ACHN (cell line): ENCODE measurements around the gene PSEN1.

Experiments used
- DNase-seq: peaks from one replicate; pipeline ENCODE4 v3.0.0-alpha.2; 2015
- in situ Hi-C: cut with HindIII; loops from 2 replicates; pipeline ENCODE4 v1.10.0; 2017; ENCODE audit warnings: low sequenced_read_pairs, low pct_ligation_motif_present, low pct_unique_long_range_greater_than_20kb

The PSEN1 gene

DNA sequence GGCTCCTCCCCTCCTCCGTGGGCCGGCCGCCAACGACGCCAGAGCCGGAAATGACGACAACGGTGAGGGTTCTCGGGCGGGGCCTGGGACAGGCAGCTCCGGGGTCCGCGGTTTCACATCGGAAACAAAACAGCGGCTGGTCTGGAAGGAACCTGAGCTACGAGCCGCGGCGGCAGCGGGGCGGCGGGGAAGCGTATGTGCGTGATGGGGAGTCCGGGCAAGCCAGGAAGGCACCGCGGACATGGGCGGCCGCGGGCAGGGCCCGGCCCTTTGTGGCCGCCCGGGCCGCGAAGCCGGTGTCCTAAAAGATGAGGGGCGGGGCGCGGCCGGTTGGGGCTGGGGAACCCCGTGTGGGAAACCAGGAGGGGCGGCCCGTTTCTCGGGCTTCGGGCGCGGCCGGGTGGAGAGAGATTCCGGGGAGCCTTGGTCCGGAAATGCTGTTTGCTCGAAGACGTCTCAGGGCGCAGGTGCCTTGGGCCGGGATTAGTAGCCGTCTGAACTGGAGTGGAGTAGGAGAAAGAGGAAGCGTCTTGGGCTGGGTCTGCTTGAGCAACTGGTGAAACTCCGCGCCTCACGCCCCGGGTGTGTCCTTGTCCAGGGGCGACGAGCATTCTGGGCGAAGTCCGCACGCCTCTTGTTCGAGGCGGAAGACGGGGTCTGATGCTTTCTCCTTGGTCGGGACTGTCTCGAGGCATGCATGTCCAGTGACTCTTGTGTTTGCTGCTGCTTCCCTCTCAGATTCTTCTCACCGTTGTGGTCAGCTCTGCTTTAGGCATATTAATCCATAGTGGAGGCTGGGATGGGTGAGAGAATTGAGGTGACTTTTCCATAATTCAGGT lies at the start of gene PSEN1:
PSEN1 (plus strand) TSS at position 121 of the 839 bp plus-strand sequence. CDS start 11,513 bp downstream, outside the sequence.
- peak; percentile 89 for DNase-seq

DNA sequence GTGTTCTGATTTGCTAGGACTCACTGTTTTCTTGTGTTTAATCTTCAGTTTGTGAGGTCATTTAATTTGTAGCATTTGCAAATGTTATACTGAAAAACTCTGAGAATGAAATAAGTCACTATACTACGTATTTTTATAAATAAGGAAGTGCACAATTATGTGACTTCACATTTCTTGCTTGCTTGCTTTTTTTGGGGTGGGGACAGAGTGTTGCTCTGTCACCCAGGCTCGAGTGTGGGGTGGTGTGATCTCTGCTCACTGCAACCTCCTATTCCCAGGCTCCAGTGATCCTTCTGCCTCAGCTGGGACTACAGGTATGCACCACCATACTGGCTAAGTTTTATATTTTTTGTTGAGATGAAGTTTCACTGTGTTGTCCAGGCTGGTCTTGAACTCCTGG lies 45.3 kb upstream of the PSEN1 start:
- no peak for DNase-seq
- in situ Hi-C loops = no loop called here

More for the DNA sequence above, at the start of gene PSEN1:
- in situ Hi-C loops = no loop called here

DNA sequence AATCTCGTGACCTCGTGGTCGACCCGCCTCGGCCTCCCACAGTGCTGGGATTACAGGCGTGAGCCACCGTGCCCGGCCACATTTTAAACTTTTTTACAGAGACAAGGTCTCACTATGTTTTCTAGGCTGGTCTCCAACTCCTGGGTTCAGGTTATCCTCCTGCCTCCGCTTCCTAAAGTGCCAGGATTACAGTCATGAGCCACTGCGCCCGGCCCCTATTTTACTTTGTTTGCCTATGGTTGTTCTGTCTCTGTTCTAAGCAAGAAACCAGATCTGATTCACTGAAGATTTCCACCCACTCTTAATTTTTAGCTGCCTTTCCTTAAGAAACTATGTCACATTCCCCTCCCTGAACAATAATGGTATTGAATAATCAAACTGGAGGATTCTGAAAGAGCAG lies 38.9 kb upstream of the PSEN1 start:
- in situ Hi-C loops = no loop called here
- no peak for DNase-seq

DNA sequence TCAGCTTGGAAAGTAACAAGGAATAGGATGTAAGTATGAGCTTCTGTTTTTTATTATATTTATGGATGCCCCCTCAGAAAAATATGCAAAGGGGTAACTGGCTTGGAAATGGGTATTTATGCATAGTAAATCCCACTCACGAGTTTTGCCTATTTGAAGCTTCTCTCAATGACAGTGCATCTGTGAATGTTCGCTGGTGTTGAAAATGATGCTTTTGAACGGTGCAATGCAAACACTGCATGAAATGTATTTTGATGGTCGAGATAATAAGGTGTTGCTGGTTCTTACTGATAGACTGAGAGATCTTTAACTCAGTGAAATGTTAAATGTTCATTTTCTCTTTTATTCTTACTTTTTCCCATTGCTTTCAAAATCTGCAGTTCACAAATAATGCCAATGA lies 36.0 kb upstream of the PSEN1 start:
- DNase-seq = no peak
- in situ Hi-C loops = no loop called here

DNA sequence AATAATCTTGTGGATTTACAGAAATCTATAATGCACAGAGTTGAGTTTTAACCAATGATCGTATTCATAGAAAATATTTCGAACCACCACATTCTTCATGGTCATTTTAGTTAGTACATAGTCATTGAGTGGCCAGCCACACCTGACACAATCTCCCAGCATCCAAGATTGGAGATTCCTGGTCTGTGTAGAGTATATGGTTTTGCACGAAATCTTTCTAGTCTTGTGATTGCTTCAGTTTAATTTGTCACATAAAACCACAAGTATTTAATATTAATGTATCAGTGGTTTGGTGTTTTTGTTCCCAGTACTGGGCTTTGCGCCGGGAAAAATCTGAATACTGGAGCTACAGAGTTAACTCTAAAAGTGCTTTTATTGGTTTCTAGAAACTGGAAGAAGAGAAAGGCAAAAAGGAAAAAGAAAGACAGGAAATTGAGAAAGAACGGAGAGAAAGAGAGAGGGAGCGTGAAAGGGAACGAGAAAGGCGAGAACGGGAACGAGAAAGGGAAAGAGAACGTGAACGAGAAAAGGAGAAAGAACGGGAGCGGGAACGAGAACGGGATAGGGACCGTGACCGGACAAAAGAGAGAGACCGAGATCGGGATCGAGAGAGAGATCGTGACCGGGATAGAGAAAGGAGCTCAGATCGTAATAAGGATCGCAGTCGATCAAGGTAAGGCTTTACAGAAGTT lies 33.4 kb upstream of the PSEN1 start:
- in situ Hi-C loops = no loop called here
- no peak for DNase-seq

DNA sequence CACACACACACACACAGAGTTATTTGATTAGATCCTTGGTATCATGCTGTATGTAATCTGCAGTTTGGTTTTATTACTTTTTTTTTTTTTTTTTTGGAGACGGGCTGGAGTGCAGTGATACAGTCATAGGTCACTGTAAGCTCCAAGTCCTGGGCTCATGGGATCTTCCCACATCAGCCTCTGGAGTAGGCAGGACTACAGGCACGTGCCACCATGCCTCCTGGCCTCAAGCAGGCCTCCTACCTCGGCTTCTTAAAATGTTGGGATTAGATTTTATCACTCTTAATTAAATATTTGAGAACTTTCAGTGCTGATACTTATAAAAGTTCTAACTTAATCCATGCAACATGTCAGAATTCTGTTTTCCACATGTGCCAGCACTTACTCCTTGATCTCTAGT lies 31.3 kb upstream of the PSEN1 start:
- no peak for DNase-seq
- in situ Hi-C loops = no loop called here

DNA sequence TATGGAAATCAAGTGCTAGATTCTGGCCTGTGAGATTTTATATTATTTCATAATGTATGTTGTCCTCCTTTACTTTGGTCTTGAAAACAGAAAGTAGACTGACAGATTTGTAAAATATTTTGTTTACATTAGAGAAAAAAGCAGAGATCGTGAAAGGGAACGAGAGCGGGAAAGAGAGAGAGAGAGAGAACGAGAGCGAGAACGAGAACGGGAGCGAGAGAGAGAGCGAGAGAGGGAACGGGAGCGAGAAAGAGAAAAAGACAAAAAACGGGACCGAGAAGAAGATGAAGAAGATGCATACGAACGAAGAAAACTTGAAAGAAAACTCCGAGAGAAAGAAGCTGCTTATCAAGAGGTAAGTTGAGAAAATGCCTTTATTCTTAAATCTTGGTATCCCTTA lies 30.6 kb upstream of the PSEN1 start:
- no peak for DNase-seq
- in situ Hi-C loops = no loop called here

DNA sequence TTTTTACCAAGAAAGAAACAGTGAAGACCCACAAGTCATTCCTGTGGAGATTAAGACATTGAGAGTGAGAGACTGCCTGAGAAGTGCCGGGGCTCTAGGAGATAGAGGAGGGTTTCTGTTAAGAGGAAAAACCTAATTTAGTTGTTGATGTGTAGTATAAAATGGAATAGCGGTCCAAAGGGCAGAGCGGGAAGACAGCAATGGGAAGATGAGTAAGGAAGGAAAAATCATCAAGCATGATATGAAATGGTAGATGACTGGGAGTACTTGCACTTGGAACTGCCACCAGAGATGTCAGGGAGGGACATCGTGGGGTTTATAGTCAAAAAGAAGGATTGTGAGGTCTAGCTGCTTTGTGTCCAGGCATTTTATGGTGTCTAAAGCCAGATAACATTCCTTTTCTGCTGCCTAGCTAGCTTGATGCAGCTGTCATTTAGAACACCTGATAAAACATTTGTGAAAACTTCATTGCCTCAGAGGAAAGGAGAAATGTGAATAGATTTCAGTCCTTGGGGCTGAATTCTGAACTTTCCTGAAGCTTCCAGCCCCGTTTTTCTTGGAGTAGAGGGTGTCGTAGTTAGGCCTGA lies 20.1 kb upstream of the PSEN1 start:
- in situ Hi-C loops = no loop called here
- DNase-seq = no peak

DNA sequence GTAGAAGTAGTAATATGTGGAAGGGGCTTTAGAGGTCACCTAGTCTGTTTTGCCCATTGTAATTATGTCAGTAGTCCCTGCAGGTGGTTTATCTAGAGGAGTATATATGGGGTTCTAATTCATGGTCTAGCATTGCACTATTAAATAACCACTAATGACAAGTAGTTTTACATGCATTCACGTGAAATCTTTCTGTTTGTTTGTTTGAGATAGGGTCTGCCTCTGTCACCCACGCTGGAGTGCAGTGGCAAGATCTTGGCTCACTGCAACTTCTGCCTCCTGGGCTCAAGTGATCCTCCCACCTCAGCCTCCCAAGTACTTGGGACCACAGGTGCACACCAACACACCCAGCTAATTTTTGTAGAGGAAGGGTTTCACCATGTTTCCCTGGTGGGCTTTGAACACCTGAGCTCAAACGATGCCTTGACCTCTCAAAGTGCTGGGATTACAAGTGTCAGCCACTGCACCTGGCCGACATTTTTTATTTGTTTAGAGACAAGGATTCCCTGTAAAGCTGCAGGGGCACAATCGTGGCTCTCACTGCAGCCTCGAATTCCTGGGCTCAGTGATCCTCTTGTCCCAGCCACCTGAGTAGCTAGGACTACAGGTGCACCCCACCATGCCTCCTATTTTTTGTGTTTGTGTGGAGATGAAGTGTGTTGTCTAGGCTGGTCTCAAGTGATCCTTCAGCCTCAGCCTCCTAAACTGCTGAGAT lies 12.0 kb upstream of the PSEN1 start:
- in situ Hi-C loops = no loop called here
- no peak for DNase-seq

DNA sequence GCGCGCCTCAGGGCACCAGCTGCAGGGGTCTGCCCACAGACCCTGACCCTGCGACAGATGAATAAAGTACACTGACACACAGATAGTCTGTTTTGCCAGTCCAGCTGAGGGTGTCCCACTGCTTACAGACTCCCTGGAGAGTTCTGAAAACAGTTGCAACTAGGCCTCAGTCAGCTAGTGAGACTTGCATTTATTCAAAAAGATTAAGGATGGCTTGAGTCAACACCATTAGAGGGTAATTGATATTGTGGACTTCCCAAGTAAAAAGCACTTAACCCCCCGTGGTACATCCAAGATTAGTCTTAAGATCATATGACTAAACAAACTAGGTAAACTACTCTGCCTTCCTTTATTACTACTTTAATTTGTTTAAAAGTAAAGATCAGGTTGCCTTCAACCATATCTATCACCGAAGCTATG lies 11.1 kb upstream of the PSEN1 start:
- no peak for DNase-seq
- in situ Hi-C loops = no loop called here

DNA sequence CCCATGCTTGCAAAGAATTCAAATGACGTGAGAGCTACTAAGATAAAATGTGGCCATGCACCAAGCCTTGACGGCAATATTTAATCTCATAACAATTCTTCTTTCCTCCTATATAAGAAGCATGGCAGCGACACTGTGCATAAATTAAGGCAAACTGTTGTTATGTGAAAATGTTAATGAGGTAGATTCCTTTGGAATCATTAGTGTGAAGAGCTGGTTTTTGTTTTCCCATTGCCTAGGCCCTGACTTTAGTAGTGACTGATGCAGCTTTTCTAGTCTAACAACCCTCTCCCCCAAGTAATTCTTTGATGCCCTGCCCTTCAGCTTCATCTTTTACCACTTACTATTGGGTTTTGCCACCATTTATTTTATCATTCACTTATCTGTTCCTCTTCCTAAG lies 10.6 kb upstream of the PSEN1 start:
- DNase-seq = no peak
- in situ Hi-C loops = no loop called here

DNA sequence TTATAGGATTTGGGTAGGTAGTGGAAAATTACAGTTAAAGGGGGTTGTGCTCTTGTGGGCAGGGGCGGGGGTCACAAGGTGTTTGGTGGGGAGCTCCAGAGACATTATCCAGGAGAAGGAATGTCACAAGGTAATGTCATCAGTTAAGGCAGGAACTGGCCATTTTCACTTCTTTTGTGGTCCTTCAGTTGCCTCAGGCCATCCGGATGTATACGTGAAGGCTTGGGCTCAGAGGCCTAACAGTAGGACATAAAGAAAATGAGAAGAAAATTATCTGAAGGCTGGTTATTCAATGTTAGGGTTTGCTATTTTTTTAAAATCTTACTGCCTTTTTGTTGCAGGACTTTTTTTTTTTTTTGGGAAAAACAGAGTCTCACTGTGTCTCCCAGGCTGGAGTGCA lies 2.5 kb upstream of the PSEN1 start:
- no peak for DNase-seq
- in situ Hi-C loops = no loop called here

DNA sequence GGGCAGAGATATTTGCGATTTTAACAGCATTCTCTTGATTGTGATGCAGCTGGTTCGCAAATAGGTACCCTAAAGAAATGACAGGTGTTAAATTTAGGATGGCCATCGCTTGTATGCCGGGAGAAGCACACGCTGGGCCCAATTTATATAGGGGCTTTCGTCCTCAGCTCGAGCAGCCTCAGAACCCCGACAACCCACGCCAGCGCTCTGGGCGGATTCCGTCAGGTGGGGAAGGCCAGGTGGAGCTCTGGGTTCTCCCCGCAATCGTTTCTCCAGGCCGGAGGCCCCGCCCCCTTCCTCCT lies 271 bp upstream of the PSEN1 start:
- in situ Hi-C loops = no loop called here

DNA sequence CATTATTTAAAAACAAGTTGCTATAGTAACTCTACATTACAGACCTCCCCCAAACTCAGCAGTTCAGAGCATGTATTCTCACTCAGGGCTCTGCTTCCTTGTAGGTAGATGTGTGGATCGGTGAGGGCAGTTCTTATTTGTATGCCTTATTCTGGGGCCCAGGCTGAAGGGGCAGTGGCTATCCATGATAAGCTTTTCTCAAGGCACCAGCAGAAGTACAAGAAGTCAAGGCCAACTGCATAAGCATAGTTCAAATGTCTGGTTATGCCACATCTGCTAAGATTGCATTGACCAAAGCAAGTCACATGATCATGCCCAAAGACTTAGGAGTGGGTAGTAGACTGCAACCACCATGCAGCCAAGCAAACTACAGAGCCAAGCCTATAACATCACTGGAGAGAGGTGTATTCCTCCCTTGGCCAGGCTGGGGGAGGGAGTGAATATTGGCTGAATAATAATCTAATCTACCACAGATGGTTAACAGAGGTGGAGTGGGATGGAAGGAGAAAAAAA lies 4.6 kb downstream of the PSEN1 start:
- in situ Hi-C loops = no loop called here
- no peak for DNase-seq

More for the DNA sequence above, 271 bp upstream of the PSEN1 start:
- no peak for DNase-seq

DNA sequence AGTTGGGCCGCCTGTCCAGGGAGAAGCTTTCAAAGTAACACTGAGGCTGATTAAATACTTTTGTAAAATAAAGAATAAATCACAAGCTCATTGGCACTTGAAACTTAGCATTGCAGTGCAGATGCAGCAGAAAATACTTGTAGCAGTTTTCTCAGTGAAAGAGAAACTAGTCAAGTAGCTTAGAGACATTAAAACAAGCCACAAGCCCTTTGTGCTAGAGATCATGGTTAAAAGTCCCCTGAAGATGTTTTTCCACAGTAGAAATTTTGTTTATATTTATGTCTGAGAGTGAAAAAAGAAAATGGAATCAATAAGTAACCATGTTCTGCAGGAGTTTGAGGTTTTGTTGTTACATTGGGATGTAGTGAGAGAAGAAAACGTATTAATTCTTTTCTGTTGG lies 5.9 kb downstream of the PSEN1 start:
- no peak for DNase-seq
- in situ Hi-C loops = no loop called here

DNA sequence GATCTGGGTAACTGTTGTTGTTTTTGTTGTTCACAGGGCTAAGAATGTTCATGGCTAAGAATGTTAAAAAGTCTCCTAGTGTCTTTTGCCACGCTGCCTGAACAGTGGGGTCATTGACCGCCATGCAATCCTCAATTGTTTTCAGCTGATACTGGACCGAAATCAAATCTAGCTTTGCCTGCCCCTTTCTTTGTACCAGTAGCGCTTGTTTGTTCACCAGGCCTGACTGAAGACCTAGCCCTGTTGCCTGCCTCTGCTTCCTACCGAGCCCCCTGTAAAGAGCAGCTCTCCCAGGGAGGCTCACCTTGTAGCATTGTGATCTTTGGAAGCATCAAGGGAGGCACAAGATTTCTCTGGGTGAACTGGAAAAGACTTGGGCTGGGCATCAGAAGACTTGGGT lies 6.7 kb downstream of the PSEN1 start:
- no peak for DNase-seq
- in situ Hi-C loops = no loop called here

DNA sequence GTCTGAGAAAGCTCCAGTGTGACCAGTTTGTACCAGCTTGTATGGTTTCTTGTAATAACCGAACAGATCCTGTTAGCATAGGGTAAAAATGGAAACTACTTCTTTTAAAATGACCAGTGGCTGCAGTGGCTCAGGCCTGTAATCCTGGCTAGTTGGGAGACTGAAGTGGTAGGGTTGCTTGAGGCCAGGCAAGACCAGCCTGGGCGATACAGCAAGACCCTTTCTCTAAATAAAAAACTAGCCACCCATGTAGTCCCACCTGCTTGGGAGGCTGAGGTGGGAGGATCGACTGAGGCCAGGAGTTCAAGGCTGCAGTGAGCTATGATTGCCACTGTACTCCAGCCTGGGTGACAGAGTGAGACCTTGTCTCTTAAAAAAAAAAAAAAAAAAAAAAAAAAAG lies 7.3 kb downstream of the PSEN1 start:
- in situ Hi-C loops = no loop called here
- DNase-seq = no peak

DNA sequence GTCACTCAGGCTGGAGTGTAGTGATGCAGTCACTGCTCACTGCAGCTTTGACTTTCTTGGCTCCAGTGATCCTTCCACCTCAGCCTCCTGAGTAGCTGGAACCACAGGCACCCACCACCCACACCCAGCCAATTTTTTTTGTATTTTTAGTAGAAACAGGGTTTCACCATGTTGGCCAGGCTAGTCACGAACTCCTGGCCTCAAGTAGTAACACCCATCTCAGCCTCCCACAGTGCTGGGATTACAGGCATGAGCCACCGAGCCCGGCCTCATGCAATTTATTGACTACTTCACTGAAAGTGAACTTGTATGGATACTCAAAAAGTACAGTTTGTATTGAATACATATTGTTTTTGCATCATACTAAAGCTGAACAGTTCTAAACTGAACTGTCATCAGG lies 9.1 kb downstream of the PSEN1 start:
- DNase-seq = no peak
- in situ Hi-C loops = no loop called here

DNA sequence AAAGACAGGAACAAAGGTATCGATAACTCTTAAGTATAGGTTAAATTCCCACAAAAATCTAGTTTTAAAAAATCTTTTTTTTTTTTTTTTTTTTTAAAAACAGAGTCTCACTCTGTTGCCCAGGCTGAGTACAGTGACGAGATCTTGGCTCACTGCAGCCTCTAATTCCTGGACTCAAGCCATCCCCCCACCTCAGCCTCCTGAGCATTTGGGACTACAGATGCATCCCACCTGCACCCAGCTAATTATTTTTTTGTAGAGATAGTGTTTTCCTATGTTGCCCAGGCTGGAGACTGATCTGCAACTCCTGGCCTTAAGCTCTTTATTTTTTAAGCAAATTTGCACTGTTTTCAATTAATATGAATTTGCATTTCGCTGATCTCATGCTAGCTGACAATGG lies 9.8 kb downstream of the PSEN1 start:
- in situ Hi-C loops = no loop called here
- DNase-seq = no peak
